K562 (cell line): Measurements from ENCODE around the gene ETHE1. TPM values are rescaled to one million over a fixed set of nuclear protein-coding genes. Genes with fewer than 3 reads are reported as not detected.

ENCODE experiments used
- ARID4B ChIP-seq: sonication (generic); formaldehyde crosslinking; IDR thresholded peaks from 2 replicates; pipeline ENCODE4 v1.8.0; 2022; ENCODE audit warnings: mild to moderate bottlenecking, missing genetic modification reagents
- ATF7 ChIP-seq: fragments of 450-650 bp; IDR thresholded peaks from 2 replicates; pipeline ENCODE4 v1.7.1; 2014; ENCODE audit warnings: mild to moderate bottlenecking, moderate library complexity
- CBFA2T3 ChIP-seq: fragments of 450-650 bp; IDR thresholded peaks from 2 replicates; pipeline ENCODE4 v1.6.1; 2017
- CEBPG ChIP-seq, 3 experiments: fragments of 200-800 bp in 1 of 3; sonication (Bioruptor generic) in 1 of 3; sonication (generic) in 1 of 3; formaldehyde crosslinking in 1 of 3; IDR thresholded peaks in 2 of 3; conservative IDR thresholded peaks in 1 of 3; 2 replicates each; pipeline versions ENCODE4 v1.6.1 to v1.8.0; 2016 to 2022; ENCODE audit warnings: missing compliant biosample characterization in 2 of 3, missing genetic modification characterization in 2 of 3, mild to moderate bottlenecking in 1 of 3, missing genetic modification reagents in 1 of 3
- COPS2 ChIP-seq: fragments of 450-650 bp; conservative IDR thresholded peaks from 2 replicates; pipeline ENCODE4 v1.6.1; 2016; ENCODE audit warnings: mild to moderate bottlenecking, moderate library complexity
- ELF2 ChIP-seq: fragments of 250-450 bp; sonication (Bioruptor Pico); IDR thresholded peaks from 2 replicates; pipeline ENCODE4 v1.5.0; 2021; ENCODE audit warnings: mild to moderate bottlenecking
- ELK1 ChIP-seq: sonication (generic); formaldehyde crosslinking; IDR thresholded peaks from 2 replicates; pipeline ENCODE4 v1.8.1; 2022; ENCODE audit warnings: missing genetic modification reagents
- MCM7 ChIP-seq, 2 experiments: fragments of 450-650 bp; IDR thresholded peaks; 2 replicates each; pipeline ENCODE4 v1.6.1; 2016 to 2018
- MLLT1 ChIP-seq, 2 experiments: fragments of 450-650 bp; IDR thresholded peaks; 2 replicates each; pipeline ENCODE4 v1.6.1; 2016
- PTRF ChIP-seq: fragments of 450-650 bp; IDR thresholded peaks from 2 replicates; pipeline ENCODE4 v1.6.1; 2016; ENCODE audit warnings: mild to moderate bottlenecking, missing genetic modification characterization, missing compliant biosample characterization
- RBBP5 ChIP-seq: fragments of 200-600 bp; sonication (generic); IDR thresholded peaks from 2 replicates; pipeline ENCODE4 v1.6.1; 2012; ENCODE audit warnings: borderline replicate concordance, mild to moderate bottlenecking, low read length, control low read depth, inconsistent platforms; ENCODE audit not compliant: insufficient read depth, poor library complexity, severe bottlenecking
- SP1 ChIP-seq: sonication (generic); formaldehyde crosslinking; IDR thresholded peaks from 2 replicates; pipeline ENCODE4 v1.8.1; 2022; ENCODE audit warnings: mild to moderate bottlenecking, missing genetic modification reagents
- XRCC5 ChIP-seq: fragments of 200-400 bp; formaldehyde crosslinking; IDR thresholded peaks from 2 replicates; pipeline ENCODE4 v1.6.1; 2017; ENCODE audit warnings: low read depth, mild to moderate bottlenecking, low read length
- ZBTB12 ChIP-seq: fragments of 250-450 bp; sonication (Bioruptor Pico); IDR thresholded peaks from 2 replicates; pipeline ENCODE4 v1.4.0; 2020
- ZBTB49 ChIP-seq: sonication (generic); formaldehyde crosslinking; IDR thresholded peaks from 2 replicates; pipeline ENCODE4 v1.8.0; 2022; ENCODE audit warnings: missing genetic modification reagents, mild to moderate bottlenecking, borderline replicate concordance
- polyA plus RNA-seq, 8 experiments: library from polyadenylated mRNA; depleted of rRNA in 4 of 8; stranded (reverse) in 5 of 8; unstranded in 3 of 8; fragments of >200 nt; fragmentation: Nextera tagmentation in 2 of 8; fragmentation: Illumina TruSeq in 1 of 8; extraction: Ambion mirVana in 2 of 8; extraction: Trizol in 1 of 8; gene quantifications; 2 replicates each; pipeline versions ENCODE4 v1.2.1 to v1.2.3, GENCODE V29; 2011 to 2014; ENCODE audit warnings: inconsistent platforms in 1 of 8, missing spikeins in 1 of 8
- total RNA-seq, 7 experiments: library from RNA; depleted of rRNA in 6 of 7; stranded (reverse); fragments of >200 nt in 6 of 7; fragmentation: Illumina TruSeq in 2 of 7; extraction: Trizol in 2 of 7; gene quantifications; 2 replicates each; pipeline versions ENCODE4 v1.2.1 to v1.2.3, GENCODE V29; 2011 to 2021; ENCODE audit warnings: low replicate concordance in 1 of 7

The ETHE1 gene
- total and polyA plus RNA-seq, 9 of the 15 experiments (the other 6 are each of a cell fraction or from before 2014, with no cell fraction given), result 2.9 to 21.0 (median 10.2) TPM

- TF ChIP-seq ELK1 (CRISPR knock-in tag) (no peak), PTRF (tag) (no peak), MLLT1 (IDR thresholded peaks at IDR 0.05) (peak in 1 of 2 experiments; percentile 53; a peak in 1 of 4 replicates), RBBP5 (no peak), ZBTB49 (CRISPR knock-in tag) (no peak), ZBTB12 (CRISPR knock-in tag) (no peak), XRCC5 (no peak), MCM7 (IDR thresholded peaks at IDR 0.05) (no peak), ARID4B (CRISPR knock-in tag) (no peak), SP1 (CRISPR knock-in tag) (no peak; the same call in 1 of the 2 replicates), COPS2 (no peak), CEBPG (CRISPR knock-in tag; IDR thresholded peaks at IDR 0.05) (no peak), CEBPG (tag; conservative IDR thresholded peaks at IDR 0.05 in 1 of 2, IDR thresholded peaks at IDR 0.05 in 1 of 2) (no peak), ELF2 (CRISPR knock-in tag) (no peak), ATF7 (no peak), CBFA2T3 (0 out of 2 replicates have a peak, but pooled peaks have one; percentile 16)
Measured at GRCh38 chr19:43503501-43504425, 23.2 kb downstream of the ETHE1 start (continued).
